T-helper 1 cell treated with Interleukin-12 subunit alpha and Interleukin-12 subunit beta and Interleukin-4 antibody, amounts not matched to agents 30 ng/mL and 1 ng/mL, for 36 hours (primary cell): ENCODE data around the gene RAB22A. TPM values are rescaled to one million over a fixed set of nuclear protein-coding genes. Genes with fewer than 3 reads are reported as not detected.
"Not testable (repeated sequence)": the region's sequence is repeated elsewhere in the genome, so short reads cannot be mapped to it uniquely, and the experiment has no call there.

Experiments
- intact Hi-C: fragments of 100-400 bp; cut with micrococcal nuclease; formaldehyde crosslinking; loops from one replicate; pipeline ENCODE4 v1.15.1; 2024
- total RNA-seq: library from RNA; stranded (reverse); gene quantifications from 2 replicates; pipeline ENCODE4 v1.2.3, GENCODE V29; 2022

The RAB22A gene
- total RNA-seq, 1 donor from 2014 or later, result 18.2 TPM

DNA sequence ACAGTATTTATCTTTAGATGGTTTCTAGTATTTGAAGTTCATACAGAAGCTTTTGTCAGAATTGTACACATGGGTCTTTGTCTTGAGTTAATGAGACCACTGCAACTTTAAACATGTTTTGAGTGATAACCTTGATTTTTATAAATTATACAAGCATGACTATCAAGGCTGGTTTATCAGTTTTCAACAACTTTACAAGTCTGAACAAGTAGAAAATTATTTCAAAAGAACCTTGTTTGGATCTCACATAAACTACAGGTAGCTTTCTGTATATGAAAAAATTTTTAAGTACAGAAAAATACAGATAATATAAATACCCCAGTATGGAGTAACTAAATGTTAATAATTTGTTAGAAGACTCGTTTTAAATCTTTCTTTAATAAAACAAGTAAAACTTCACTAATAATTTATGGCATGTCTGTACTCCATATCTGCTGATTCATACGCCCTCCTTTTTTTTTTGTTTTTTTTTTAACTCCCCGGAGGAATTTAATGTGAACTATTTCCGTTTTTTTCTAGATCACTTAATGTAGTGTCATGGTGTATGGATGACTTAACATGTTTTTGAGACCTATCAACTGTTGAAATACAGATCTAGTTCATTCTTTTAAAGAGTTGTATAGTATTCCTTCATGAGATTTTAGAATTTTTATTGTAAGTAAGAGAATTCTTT, 97.8 kb downstream of the RAB22A start:
- intact Hi-C loops, result loop anchor here (5.0 kb wide), 1 partner anchor 40 kb away; no protein-coding TSS in a partner anchor

DNA sequence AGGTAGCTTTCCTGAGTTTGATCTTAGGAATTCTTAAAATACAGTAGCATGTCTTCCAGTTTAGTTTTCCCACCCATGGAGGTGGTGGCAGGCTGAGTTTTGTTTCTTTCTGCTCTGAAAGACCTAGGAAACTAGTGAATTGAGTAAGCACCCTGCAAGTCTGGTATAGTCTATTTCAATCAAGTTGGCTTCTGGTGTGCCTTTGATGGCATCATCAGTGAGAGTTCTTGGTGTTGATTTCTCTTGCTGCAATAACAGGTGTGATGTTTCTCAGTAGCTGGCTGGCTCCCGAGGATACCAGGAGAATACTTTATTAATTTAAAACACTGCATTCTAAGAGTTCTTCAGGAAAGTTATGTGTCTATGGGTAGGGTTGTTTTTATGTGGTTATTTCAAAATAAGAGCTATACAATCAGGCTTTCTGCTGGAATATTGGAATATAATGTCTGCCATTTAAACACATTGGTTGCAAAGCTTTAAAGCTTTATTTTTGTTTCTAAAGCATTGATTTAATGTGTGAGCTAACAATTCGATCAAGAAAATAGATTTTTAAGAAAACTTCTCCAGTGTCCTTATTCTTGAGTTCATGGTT, 98.5 kb downstream of the RAB22A start:
- intact Hi-C loops, result loop anchor here (1.0 to 5.0 kb wide), 5 partner anchors 8 to 171 kb away; partner anchors contain the start of gene VAPB

DNA sequence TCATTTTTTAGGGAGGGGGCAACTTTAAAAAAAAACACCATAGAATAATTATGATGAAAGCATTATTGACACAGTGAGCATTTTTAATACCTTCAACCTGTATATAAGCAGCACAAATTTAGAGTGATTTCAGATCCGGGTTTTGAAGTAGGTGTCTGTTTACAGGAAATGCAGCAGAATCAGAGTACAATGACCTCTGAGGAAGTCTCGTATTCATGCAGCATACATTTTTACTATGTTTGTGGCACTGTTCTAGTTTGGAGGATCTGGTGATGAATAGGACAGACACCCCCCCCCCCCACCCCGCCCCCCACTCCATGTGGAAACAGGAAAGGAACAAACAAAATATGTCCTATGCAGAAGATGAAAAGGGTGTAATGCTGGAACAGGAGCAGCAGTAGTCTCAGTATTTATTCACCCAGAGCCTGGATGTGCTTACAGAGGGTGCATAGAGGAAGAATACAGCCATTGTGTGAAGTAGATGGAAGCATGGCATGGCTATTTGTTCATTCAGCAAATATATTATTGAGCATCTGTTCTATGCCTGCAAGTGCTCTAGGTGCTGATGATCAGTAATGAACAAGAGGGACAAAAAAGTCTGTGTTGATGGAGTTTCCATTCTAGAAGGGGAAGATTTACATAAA, 99.2 kb downstream of the RAB22A start:
- intact Hi-C loops, result loop anchor here (1.0 to 5.0 kb wide), 5 partner anchors 8 to 171 kb away; partner anchors contain the start of gene VAPB

DNA sequence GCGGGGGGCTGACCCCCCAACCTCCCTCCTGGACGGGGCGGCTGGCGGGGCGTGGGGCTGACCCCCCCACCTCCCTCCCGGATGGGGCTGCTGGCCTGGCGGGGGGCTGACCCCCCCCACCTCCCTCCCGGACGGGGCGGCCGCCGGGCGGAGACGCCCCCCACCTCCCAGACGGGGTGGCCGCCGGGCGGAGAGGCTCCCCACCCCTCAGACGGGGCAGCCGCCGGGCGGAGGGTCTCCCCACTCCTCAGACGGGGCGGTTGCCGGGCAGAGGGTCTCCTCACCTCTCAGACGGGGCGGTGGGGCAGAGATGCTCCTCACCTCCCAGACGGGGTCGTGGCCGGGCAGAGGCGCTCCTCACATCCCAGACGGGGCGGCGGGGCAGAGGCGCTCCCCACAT, 104.7 kb downstream of the RAB22A start:
- intact Hi-C loops, result not testable (repeated sequence)

DNA sequence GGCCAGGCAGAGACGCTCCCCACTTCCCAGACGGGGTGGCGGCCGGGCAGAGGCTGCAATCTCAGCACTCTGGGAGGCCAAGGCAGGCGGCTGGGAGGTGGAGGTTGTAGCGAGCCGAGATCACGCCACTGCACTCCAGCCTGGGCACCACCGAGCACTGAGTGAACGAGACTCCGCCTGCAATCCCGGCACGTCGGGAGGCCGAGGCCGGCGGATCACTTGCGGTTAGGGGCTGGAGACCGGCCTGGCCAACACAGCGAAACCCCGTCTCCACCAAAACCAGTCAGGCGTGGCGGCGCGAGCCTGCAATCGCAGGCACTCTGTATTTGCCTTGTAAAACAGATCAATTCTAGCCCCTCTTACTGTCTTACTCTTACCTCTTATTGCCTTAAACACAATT, 105.3 kb downstream of the RAB22A start:
- intact Hi-C loops, result not testable (repeated sequence)

DNA sequence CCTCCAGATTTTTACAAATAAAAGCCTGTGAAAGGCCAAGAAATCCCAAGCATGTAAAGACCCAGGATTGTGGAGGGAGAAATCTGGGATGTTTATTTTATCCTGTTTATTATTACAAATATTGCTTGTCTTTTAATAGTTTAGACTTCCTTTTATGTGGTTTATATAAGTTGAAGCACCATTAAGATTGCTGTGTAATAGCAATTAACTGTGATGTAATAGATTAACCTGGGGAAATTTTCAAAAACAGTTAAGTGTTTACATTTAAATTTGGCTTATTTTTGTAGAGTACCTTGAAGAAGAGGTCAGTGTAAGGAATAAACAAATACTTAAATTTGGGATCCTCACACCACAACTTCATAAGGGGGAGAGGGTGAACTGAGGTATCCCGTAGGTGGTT, 106.5 kb downstream of the RAB22A start:
- intact Hi-C loops, result no loop called here

DNA sequence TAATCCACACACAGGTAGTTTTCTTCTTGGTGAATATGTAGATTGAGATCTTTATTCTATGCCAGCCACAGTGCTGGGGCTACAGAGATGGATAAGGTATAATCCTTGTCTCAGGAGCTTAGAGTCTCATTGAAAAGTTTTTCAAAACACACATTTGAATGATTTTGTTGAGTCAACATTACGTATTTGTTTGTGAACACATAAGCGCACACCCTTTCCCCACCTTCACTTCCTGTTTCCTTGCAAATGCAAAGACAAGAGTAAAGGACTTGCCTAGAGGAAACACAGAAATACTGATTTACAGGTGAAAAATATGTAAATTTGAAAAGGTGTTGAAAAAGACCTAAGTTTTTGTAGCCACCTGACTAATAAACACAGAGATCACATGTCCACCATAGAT, 107.3 kb downstream of the RAB22A start:
- intact Hi-C loops, result no loop called here

Other genes with a start within 250 kb of the RAB22A start
- gene ANKRD60, start 81.1 kb upstream of the RAB22A start, total RNA-seq, result not detected in 2 replicates
- 31.9 and 32.4 TPM in 2 replicates for gene VAPB, start 79.5 kb downstream of the RAB22A start, total RNA-seq
- gene APCDD1L, start 205.7 kb downstream of the RAB22A start, total RNA-seq, result not detected in 2 replicates